Hepatocyte (in vitro differentiated cells): Measurements from ENCODE around the gene R3HDML. TPM values are rescaled to one million over a fixed set of nuclear protein-coding genes. Genes with fewer than 3 reads are reported as not detected.
"Not testable (repeated sequence)": the region's sequence is repeated elsewhere in the genome, so short reads cannot be mapped to it uniquely, and the experiment has no call there.

ENCODE experiments used
- DNase-seq: peaks from one replicate; pipeline ENCODE4 v3.0.0-alpha.2; 2016; ENCODE audit warnings: low spot score
- H2AFZ ChIP-seq: fragments of 200-600 bp; sonication (generic); 2 replicates; pipeline ENCODE4 v1.6.0; 2016; ENCODE audit warnings: antibody characterized with exemption, mild to moderate bottlenecking
- H3K27ac ChIP-seq: fragments of 200-600 bp; sonication (generic); 2 replicates; pipeline ENCODE4 v1.5.1; 2016; ENCODE audit warnings: mild to moderate bottlenecking
- H3K27me3 ChIP-seq: fragments of 200-600 bp; sonication (generic); 2 replicates; pipeline ENCODE4 v1.6.1; 2016
- H3K36me3 ChIP-seq: fragments of 200-600 bp; sonication (generic); replicated peaks from 2 replicates; pipeline ENCODE4 v1.5.1; 2016; ENCODE audit warnings: low read depth; ENCODE audit not compliant: insufficient read depth
- H3K4me1 ChIP-seq: fragments of 200-600 bp; sonication (generic); 2 replicates; pipeline ENCODE4 v1.5.1; 2016; ENCODE audit warnings: mild to moderate bottlenecking, moderate library complexity; ENCODE audit not compliant: insufficient read depth
- H3K4me2 ChIP-seq: fragments of 200-600 bp; sonication (generic); 2 replicates; pipeline ENCODE4 v1.6.0; 2016
- H3K4me3 ChIP-seq: fragments of 200-600 bp; sonication (generic); 2 replicates; pipeline ENCODE4 v1.5.1; 2016; ENCODE audit warnings: mild to moderate bottlenecking
- H3K79me2 ChIP-seq: fragments of 200-600 bp; sonication (generic); 2 replicates; pipeline ENCODE4 v1.6.0; 2017; ENCODE audit warnings: mild to moderate bottlenecking
- H3K9me2 ChIP-seq: fragments of 200-600 bp; sonication (generic); replicated peaks from 2 replicates; pipeline ENCODE4 v1.6.0; 2017; ENCODE audit warnings: mild to moderate bottlenecking; ENCODE audit not compliant: insufficient read depth
- H3K9me3 ChIP-seq: fragments of 200-600 bp; sonication (generic); 2 replicates; pipeline ENCODE4 v1.5.1; 2016; ENCODE audit warnings: low read depth, mild to moderate bottlenecking
- H4K20me1 ChIP-seq: fragments of 200-600 bp; sonication (generic); 2 replicates; pipeline ENCODE4 v1.6.0; 2016; ENCODE audit warnings: mild to moderate bottlenecking; ENCODE audit not compliant: insufficient read depth, poor library complexity, severe bottlenecking
- CTCF ChIP-seq: fragments of 200-600 bp; sonication (generic); IDR thresholded peaks from 2 replicates; pipeline ENCODE4 v1.5.1; 2016; ENCODE audit warnings: antibody characterized with exemption, mild to moderate bottlenecking; ENCODE audit not compliant: poor library complexity
- EZH2 ChIP-seq: fragments of 200-600 bp; sonication (generic); IDR thresholded peaks from 2 replicates; pipeline ENCODE4 v1.6.1; 2016; ENCODE audit warnings: antibody characterized with exemption, mild to moderate bottlenecking, borderline replicate concordance
- EZH2phosphoT487 ChIP-seq: fragments of 200-600 bp; sonication (generic); IDR thresholded peaks from one replicate; pipeline ENCODE4 v1.6.1; 2018; ENCODE audit warnings: antibody characterized with exemption, mild to moderate bottlenecking, low read depth, moderate library complexity; ENCODE audit not compliant: unreplicated experiment, severe bottlenecking
- WGBS: methylation state at CpG from one replicate; pipeline ENCODE4 v1.1.6; 2016; ENCODE audit warnings: low lambda C conversion rate; ENCODE audit errors: missing lambda C conversion rate; 5-methylcytosine and 5-hydroxymethylcytosine counted together
- polyA plus RNA-seq: library from polyadenylated mRNA; unstranded; fragments of >200 nt; fragmentation: Nextera tagmentation; extraction: Ambion mirVana; gene quantifications from 2 replicates; pipeline ENCODE4 v1.2.1, GENCODE V29; 2016
- total RNA-seq: library from RNA; depleted of rRNA; stranded (reverse); fragments of >200 nt; gene quantifications from 2 replicates; pipeline ENCODE4 v1.2.3, GENCODE V29; 2014

Gene R3HDML
- total and polyA plus RNA-seq, 2 experiments from 2014 or later: 0.23 TPM; not detected in 1

- TF ChIP-seq CTCF (no peak), EZH2phosphoT487 (no peak), EZH2 (no peak)
- Histone ChIP-seq H4K20me1 (no peaks in the 10 kb centered on the region), H3K4me1 (no peaks in the 10 kb centered on the region), H3K36me3 (no peaks in the 10 kb centered on the region), H3K9me2 (no peaks in the 10 kb centered on the region), H2AFZ (no peak overlapping the region), H3K4me2 (no peak overlapping the region), H3K27ac (no peak overlapping the region), H3K9me3 (no peaks in the 10 kb centered on the region), H3K4me3 (no peak overlapping the region), H3K27me3 (no peaks in the 10 kb centered on the region), H3K79me2 (no peaks in the 10 kb centered on the region)
- no peak for DNase-seq
- WGBS: 94% methylated on average over 7 of the region's 7 CpGs
Measured at GRCh38 chr20:44291754-44292153, 45.1 kb upstream of the R3HDML start.

- H3K9me3 ChIP-seq: no peaks in the 10 kb centered on the region
- H3K4me2 ChIP-seq: no peak overlapping the region
- H3K27ac ChIP-seq: no peak overlapping the region
- H3K27me3 ChIP-seq: no peaks in the 10 kb centered on the region
- no peak for DNase-seq
- peaks cover 6% of the 10 kb centered on the region for H3K79me2 ChIP-seq
- TF ChIP-seq EZH2phosphoT487: no peak
- no peak for TF ChIP-seq EZH2
- TF ChIP-seq CTCF: no peak
- WGBS: 80% methylated on average over 7 of the region's 7 CpGs
- H2AFZ ChIP-seq: no peak overlapping the region
- no peaks in the 10 kb centered on the region for H3K4me1 ChIP-seq
- H3K4me3 ChIP-seq: no peak overlapping the region
- H3K36me3 ChIP-seq: no peaks in the 10 kb centered on the region
- H4K20me1 ChIP-seq: no peaks in the 10 kb centered on the region
- H3K9me2 ChIP-seq: no peaks in the 10 kb centered on the region
Measured at GRCh38 chr20:44296011-44296410, 40.8 kb upstream of the R3HDML start.

GRCh38 chr20:44297721-44298120 lies 39.1 kb upstream of the R3HDML start:
- Histone ChIP-seq H4K20me1 (no peaks in the 10 kb centered on the region), H3K36me3 (no peaks in the 10 kb centered on the region), H2AFZ (no peak overlapping the region), H3K9me3 (no peaks in the 10 kb centered on the region), H3K27me3 (no peaks in the 10 kb centered on the region), H3K9me2 (no peaks in the 10 kb centered on the region), H3K4me1 (peaks cover 13% of the 10 kb centered on the region), H3K4me3 (no peak overlapping the region), H3K79me2 (peaks cover 6% of the 10 kb centered on the region), H3K4me2 (no peak overlapping the region), H3K27ac (no peak overlapping the region)
- 89% methylated on average over 4 of the region's 4 CpGs for WGBS
- DNase-seq: no peak
- no peak for TF ChIP-seq CTCF
- no peak for TF ChIP-seq EZH2phosphoT487
- TF ChIP-seq EZH2: no peak

GRCh38 chr20:44299011-44299535 lies 37.8 kb upstream of the R3HDML start:
- WGBS: 98% methylated on average over 26 of the region's 42 CpGs
- H4K20me1 ChIP-seq, H3K4me2 ChIP-seq, H3K27me3 ChIP-seq, H3K9me2 ChIP-seq, H3K36me3 ChIP-seq, H2AFZ ChIP-seq, DNase-seq, H3K27ac ChIP-seq, H3K79me2 ChIP-seq, H3K4me3 ChIP-seq, H3K9me3 ChIP-seq: not testable (repeated sequence)
- H3K4me1 ChIP-seq: peaks cover 20% of the 10 kb centered on the region
